Ishikawa (cell line): ENCODE results near the gene C19orf73.

Experiments used
- CEBPB ChIP-seq: IDR thresholded peaks from 2 replicates; pipeline ENCODE4 v1.6.1; 2012
- CREB1 ChIP-seq: IDR thresholded peaks from 2 replicates; pipeline ENCODE4 v1.6.1; 2012; ENCODE audit warnings: low read depth
- EGR1 ChIP-seq: IDR thresholded peaks from 2 replicates; pipeline ENCODE4 v1.6.1; 2012
- EP300 ChIP-seq: IDR thresholded peaks from 2 replicates; pipeline ENCODE4 v1.6.1; 2012; ENCODE audit warnings: borderline replicate concordance
- FOXM1 ChIP-seq: IDR thresholded peaks from 2 replicates; pipeline ENCODE4 v1.6.1; 2012; ENCODE audit warnings: low read depth, borderline replicate concordance
- MAX ChIP-seq: IDR thresholded peaks from 2 replicates; pipeline ENCODE4 v1.6.1; 2012
- NFIC ChIP-seq: IDR thresholded peaks from 2 replicates; pipeline ENCODE4 v1.6.1; 2012
- RAD21 ChIP-seq: IDR thresholded peaks from 2 replicates; pipeline ENCODE4 v1.6.1; 2012; ENCODE audit warnings: low read depth
- REST ChIP-seq: IDR thresholded peaks from 2 replicates; pipeline ENCODE4 v1.6.1; 2012; ENCODE audit warnings: low read depth, mild to moderate bottlenecking
- TAF1 ChIP-seq: IDR thresholded peaks from 2 replicates; pipeline ENCODE4 v1.6.1; 2012; ENCODE audit warnings: low read depth, mild to moderate bottlenecking
- TCF12 ChIP-seq: IDR thresholded peaks from 2 replicates; pipeline ENCODE4 v1.6.1; 2012; ENCODE audit warnings: low read depth
- TEAD4 ChIP-seq: IDR thresholded peaks from 2 replicates; pipeline ENCODE4 v1.6.1; 2012
- USF1 ChIP-seq: IDR thresholded peaks from 2 replicates; pipeline ENCODE4 v1.6.1; 2012
- YY1 ChIP-seq: IDR thresholded peaks from 2 replicates; pipeline ENCODE4 v1.6.1; 2012; ENCODE audit warnings: low read depth
- ZBTB7A ChIP-seq: IDR thresholded peaks from 2 replicates; pipeline ENCODE4 v1.6.1; 2012; ENCODE audit warnings: low read depth

The C19orf73 gene

GRCh38 chr19:49136771-49137171 lies 17.8 kb upstream of the C19orf73 start:
- TF ChIP-seq TEAD4 (no peak), MAX (no peak), EP300 (no peak), RAD21 (no peak), EGR1 (no peak), YY1 (no peak), ZBTB7A (no peak), USF1 (no peak), TCF12 (no peak), TAF1 (no peak), CREB1 (no peak), NFIC (no peak), REST (no peak), FOXM1 (no peak), CEBPB (no peak)

GRCh38 chr19:49135686-49136085 lies 16.7 kb upstream of the C19orf73 start:
- TF ChIP-seq ZBTB7A (no peak), MAX (no peak), NFIC (no peak), USF1 (no peak), CREB1 (no peak), TCF12 (no peak), TAF1 (no peak)

- TF ChIP-seq NFIC (no peak), CEBPB (no peak), TEAD4 (no peak), REST (no peak), USF1 (no peak), TCF12 (no peak), TAF1 (no peak), FOXM1 (no peak), RAD21 (no peak), YY1 (no peak), EP300 (no peak), EGR1 (no peak), CREB1 (no peak)
Measured at GRCh38 chr19:49133621-49134454, 14.9 kb upstream of the C19orf73 start.

- TF ChIP-seq ZBTB7A, result no peak
- no peak for TF ChIP-seq USF1
Measured at GRCh38 chr19:49132974-49133609, 14.1 kb upstream of the C19orf73 start.

- TF ChIP-seq TCF12 (no peak), RAD21 (no peak), NFIC (no peak)
Measured at GRCh38 chr19:49130325-49130724, 11.4 kb upstream of the C19orf73 start.
